HG02763 (cell line): ENCODE measurements around the gene TMEM169.

Experiments
- ATAC-seq: cut with Tn5 transposase; IDR thresholded peaks from one replicate; pipeline ENCODE4 v1.9.1; 2021; ENCODE audit warnings: mild to moderate bottlenecking, moderate library complexity; ENCODE audit not compliant: unreplicated experiment

Gene TMEM169

GRCh38 chr2:216103213-216103612, 21.5 kb downstream of the TMEM169 start:
- no peak for ATAC-seq

DNA sequence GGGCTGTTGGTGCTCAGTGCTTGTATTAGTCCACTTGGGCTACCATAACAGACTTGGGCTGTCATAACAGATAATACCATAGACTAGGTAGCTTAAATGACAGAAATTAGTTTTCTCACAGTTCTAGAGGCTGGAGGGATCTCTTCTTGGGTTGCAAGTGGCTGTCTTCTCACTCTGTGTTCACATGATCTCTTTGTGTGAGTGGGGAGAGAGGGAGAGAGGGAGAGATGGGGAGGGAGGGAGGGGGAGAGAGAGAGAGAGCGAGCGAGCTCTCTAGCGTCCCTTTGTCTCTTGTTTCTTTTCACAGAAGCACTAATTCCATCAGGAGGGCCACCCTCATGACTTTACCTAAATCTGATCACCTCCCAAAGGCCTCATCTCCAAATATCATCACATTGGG, 23.0 kb downstream of the TMEM169 start:
- ATAC-seq: no peak

- no peak for ATAC-seq
Observed at GRCh38 chr2:216107320-216107719, 25.6 kb downstream of the TMEM169 start.

DNA sequence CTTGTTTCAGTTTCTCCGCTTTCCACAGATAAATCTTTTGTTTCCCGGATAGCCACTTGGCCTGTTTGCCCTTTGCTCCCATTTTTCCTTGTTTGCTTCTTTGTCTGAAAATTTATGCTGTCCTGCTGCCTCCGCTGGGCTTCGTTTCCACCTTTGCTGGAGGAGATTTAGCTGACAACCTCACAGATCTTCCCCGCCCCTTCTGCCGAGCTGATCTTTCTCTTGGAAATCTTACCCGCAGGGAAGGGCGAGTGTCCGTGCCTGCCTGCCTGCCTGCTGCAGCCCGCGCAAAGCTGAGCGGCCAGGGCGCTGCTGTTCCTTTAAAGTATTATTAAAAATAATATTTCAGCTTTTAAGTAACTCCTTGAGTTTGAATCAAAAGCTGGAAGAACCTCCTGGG, 26.0 kb downstream of the TMEM169 start:
- no peak for ATAC-seq

GRCh38 chr2:216108310-216108966, 26.7 kb downstream of the TMEM169 start:
- no peak for ATAC-seq

- ATAC-seq: peak; percentile 59
Observed at GRCh38 chr2:216108967-216109921, 27.5 kb downstream of the TMEM169 start, which contains the start of gene XRCC5. Gene XRCC5 (plus strand): TSS chr2:216109348. CDS start chr2:216109437, 89 bp downstream.

DNA sequence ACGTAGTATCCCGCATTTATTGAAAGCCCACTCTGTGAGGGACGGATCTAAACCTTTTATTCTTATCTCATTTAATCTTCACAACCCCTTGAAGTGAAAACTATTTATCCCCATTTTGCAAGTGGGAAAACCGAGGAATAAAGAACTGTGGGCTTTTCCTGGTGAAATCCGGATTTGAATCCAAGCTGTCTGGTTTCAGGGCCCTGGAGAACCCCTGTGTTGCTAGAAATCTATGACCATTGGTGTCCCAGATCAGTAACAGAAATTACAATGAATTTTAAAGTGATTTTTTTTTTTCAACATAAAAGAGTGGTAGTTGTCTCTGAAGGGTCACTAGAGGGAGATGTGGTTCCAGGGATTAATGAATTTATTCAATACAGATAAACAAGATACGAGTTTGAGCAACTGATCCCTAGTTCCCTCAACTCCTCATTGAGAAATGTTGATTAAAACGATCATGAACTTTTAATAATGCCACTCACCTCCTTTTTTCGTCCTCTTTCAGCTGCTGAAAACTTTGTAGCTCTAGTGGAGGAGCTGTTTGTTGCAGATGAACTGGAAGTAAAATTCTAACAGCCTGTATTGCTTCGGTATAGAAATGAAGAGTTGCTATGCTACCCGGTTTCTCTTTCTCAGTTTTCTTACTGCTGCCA, 28.4 kb downstream of the TMEM169 start:
- ATAC-seq: no peak

DNA sequence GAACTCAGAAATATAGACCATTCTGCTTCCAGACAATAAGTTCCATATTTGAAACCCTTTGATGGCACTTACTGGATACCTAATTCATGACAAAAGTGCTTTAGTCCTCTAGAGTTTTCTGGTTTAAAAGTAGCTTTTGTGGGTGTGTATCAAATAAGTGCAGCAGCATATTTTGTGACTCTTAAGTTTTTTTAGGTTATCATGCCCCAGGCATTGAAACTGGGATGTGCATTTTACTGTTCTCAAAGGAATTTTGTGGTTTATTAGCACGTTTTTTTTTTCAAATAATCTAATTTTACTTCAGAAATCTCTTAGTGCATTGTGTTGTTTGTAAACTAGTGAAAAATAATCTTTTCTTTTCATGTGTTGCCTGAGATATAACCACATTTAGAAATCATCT, 28.9 kb downstream of the TMEM169 start:
- no peak for ATAC-seq

- ATAC-seq: no peak
Observed at GRCh38 chr2:216111122-216111521, 29.4 kb downstream of the TMEM169 start.

GRCh38 chr2:216112926-216113325, 31.2 kb downstream of the TMEM169 start:
- ATAC-seq: no peak

- peak; percentile 48 for ATAC-seq
Observed at GRCh38 chr2:216113572-216113971, 31.9 kb downstream of the TMEM169 start.

- no peak for ATAC-seq
Observed at GRCh38 chr2:216114382-216114713, 32.6 kb downstream of the TMEM169 start.

DNA sequence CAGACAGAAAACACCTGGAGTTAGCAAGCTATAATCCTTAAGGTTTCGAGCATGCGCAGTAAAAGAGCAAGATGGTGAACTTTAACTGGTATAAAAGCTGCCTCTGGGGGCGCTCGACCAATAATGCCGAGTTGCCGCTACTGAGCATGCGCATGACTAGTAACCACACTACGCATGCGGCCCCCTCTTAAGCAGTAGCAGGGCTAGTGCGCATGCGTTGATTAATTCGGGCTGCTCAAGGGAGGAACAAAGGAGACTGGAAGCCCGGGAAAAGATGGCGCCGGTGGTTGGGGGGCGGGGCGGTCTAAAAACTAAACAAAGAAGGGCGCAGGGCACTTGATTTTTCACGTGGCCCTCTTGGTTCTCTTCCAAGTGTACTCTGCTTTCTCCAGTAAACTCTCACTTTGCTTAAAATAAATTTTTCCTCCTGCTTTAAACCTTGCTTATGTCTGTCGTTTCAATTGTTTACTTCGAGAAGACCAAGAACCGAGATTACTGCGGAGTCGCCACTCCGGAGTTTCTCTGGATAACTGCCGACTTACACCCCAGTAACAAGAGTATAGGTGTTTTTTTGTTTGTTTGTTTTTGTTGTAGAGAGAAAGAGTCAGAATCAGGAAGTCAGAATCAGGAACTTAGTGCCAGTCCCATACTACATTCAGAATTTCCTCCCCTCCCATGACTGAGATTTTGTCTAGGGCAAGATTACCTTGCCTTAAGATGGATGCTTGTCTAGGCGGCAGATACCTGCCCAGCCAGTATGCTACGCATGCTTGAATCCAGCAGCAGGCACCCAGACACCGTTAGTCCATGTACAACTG, 33.2 kb downstream of the TMEM169 start:
- ATAC-seq: peak; percentile 60

DNA sequence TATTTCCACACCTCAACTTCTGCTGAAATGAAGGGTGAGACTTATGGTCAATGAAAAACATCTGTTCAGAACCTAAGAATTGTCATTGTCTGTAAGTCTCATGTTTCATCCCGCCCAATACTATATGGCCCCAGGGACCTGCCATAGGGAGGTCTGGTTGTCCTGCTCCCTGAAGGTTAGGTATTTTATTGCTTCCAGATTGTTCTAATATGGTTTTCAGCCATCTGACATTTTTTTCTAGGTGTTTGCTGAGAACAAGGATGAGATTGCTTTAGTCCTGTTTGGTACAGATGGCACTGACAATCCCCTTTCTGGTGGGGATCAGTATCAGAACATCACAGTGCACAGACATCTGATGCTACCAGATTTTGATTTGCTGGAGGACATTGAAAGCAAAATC, 34.7 kb downstream of the TMEM169 start:
- no peak for ATAC-seq

DNA sequence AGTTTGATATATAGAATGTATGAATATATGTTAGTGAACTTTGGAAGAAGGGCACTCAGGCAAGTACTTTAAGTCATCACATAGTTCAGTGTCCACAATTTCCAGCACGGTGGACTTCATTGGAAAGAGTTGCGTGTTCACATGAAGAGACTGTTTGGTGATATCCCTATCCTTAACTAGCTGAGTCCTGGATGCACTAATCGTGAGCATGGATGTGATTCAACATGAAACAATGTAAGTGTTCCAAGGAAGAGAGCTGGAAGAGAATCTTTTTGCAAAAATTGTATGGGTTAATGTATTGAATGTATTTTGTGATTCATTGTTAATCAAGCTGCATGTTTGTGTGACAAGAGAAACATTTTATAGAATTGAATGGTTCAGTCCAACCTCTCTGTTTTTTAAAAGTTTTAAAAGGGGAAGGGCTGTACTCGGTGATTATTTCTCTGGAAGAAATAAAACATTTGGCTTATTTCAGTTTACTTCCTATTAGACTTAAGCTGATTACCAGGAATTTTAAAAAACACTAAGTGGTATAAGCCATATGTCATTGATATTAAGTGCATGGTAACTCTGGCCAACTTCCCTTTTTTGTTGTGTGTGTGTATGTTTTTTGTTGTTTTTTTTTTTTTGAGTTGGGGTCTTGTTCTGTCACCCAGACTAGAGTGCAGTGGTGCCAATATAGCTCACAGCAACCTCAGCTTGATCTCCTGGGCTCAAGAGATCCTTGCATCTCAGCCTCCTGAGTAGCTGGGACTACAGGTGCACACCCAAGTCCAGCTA, 36.0 kb downstream of the TMEM169 start:
- no peak for ATAC-seq

DNA sequence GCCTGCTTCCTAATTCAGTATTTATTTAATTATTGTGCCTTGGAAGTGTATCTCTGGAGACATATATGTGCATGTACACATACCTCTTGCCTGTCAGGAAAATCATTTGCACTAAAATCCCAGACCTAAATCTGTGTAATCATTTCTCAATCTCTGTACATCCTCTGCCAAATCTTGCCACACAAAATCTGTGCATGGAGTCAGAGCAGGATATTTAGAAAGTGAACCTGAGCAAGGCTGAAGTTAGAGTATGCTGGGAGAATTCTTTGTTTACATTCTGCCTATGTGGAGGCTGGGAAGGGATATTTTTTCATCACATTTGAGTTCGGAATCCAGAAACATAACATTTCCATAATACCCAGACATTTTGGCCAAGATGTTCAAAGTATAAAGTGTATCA, 36.8 kb downstream of the TMEM169 start:
- ATAC-seq: no peak

- ATAC-seq: no peak
Observed at GRCh38 chr2:216119146-216119545, 37.4 kb downstream of the TMEM169 start.

GRCh38 chr2:216119986-216120385, 38.3 kb downstream of the TMEM169 start:
- ATAC-seq: no peak

DNA sequence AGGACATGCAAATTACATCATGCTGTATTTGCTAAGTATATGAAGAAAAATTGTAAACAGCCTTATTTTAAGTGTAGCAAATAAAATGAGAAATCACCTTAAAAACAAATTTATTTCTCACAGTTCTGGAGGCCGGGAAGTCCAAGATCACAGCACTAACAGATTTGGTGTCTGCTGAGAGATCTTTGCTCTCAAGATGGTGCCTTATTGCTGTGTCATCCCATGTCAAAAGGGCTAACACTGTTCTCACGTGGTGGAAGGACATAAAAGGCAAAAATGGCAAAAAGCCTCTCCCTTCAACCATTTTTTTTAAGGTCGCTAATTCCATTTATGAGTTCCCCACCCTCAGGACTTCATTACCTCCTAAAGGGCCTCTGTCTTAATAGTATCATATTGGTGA, 39.5 kb downstream of the TMEM169 start:
- no peak for ATAC-seq

- ATAC-seq: no peak
Observed at GRCh38 chr2:216126943-216127342, 45.2 kb downstream of the TMEM169 start.
